HG02763 (cell line): ENCODE data around the gene SLC10A7.

Experiments used
- ATAC-seq: cut with Tn5 transposase; IDR thresholded peaks from one replicate; pipeline ENCODE4 v1.9.1; 2021; ENCODE audit warnings: mild to moderate bottlenecking, moderate library complexity; ENCODE audit not compliant: unreplicated experiment

Gene SLC10A7

GRCh38 chr4:146495269-146495668 lies 26.5 kb downstream of the SLC10A7 start:
- ATAC-seq, result no peak

- no peak for ATAC-seq
Measured at GRCh38 chr4:146494143-146494542, 27.6 kb downstream of the SLC10A7 start.

- ATAC-seq, result no peak
Measured at GRCh38 chr4:146490106-146490505, 31.6 kb downstream of the SLC10A7 start.

GRCh38 chr4:146488495-146489174 lies 33.1 kb downstream of the SLC10A7 start:
- ATAC-seq, result no peak

GRCh38 chr4:146486565-146486964 lies 35.2 kb downstream of the SLC10A7 start:
- ATAC-seq, result peak; percentile 76

DNA sequence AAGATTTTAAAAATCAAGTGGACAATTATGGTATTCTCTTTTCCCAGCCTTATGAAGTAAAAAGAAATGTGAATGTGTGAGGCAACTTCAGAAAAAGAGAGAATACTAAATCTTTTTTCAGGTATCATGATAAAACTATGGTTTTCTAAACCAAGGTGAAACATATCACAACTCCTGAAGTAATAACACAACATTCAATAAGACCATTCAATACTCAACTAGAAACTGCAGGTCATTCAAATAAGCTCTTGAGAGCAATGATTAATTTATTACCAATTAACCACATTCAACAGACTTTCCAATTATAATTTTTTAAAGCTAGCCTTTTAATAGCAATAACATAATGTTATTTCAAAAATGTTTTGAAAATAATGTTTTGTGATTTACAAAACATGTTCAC lies 35.8 kb downstream of the SLC10A7 start:
- ATAC-seq, result no peak

GRCh38 chr4:146482788-146483187 lies 39.0 kb downstream of the SLC10A7 start:
- ATAC-seq, result no peak

DNA sequence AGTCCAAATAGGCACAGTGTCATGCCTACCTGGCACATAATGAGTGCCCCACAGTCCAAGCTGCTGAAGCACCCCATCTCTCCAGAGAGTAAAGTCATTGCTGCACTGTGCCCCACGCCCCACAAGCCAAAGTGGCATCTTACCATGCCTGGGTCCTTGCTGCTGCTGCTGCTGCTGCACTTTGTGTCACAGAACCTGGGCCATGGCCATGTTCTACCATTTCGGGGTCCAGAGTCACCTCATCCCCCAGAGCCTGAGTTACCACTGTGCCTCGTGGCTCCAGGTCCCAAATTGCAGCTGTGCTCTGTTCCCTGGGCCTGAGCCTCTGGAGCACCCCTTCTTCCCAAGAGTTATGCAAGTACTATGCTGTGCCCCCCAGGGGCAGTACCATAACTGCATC lies 40.5 kb downstream of the SLC10A7 start:
- ATAC-seq, result no peak

DNA sequence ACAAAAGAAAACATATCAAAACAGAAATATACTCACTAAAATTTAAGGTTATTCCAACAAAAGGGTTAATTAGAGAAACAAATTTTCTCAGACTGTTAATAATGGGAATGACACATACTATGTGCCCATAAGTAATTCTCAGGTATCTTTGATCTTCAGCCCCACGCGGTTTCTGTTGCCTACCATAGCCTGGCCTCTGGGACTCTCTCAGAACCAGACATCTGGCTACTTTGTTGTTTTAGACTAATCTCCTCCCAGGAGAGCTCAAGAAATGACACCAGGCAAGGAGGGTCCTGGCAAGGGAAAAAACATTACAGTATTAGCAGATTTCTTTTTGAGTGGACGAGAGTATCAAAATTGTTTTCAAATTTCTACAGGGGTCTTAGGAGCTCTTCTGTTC lies 43.7 kb downstream of the SLC10A7 start:
- no peak for ATAC-seq

DNA sequence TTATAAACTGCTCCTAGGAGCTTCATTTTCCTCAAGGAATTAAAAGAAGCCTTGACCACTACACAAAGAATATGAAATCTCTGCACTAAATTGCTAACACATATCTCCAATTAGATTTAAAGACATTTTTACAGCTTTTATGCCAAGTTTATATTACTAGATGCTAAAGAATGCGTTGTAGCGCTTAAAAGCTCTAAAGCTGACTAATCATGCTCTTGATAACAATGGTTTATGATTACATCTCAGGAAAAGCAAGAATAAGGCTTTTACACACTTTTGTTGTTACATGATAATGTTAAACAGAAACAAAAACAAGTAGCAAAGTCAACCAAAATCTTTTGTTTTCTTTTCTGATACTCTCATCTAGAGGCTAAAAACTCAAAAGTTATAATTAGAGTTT lies 44.7 kb downstream of the SLC10A7 start:
- ATAC-seq, result no peak

GRCh38 chr4:146472404-146472803 lies 49.3 kb downstream of the SLC10A7 start:
- ATAC-seq, result no peak

- no peak for ATAC-seq
Measured at GRCh38 chr4:146470604-146471003, 51.1 kb downstream of the SLC10A7 start.

- no peak for ATAC-seq
Measured at GRCh38 chr4:146469022-146469421, 52.7 kb downstream of the SLC10A7 start.

DNA sequence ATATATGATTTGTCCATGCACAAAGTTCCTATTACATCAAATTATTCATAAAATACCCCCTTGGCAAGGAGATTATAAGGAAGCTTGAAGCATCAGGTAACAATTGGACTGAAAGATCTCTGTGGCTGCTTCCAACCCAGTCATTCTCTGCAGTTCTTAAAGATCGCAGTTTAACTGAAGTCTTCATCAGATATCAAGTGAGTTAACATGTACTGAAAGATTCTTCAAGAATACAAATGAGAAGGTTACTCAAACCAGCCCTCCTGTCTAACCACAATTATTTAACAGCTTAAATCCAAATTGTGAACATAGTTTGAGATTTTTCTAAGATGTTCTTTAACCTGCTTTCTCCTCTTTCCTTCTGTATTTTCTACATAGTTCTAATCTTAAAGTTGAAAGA lies 56.1 kb downstream of the SLC10A7 start:
- ATAC-seq, result no peak

DNA sequence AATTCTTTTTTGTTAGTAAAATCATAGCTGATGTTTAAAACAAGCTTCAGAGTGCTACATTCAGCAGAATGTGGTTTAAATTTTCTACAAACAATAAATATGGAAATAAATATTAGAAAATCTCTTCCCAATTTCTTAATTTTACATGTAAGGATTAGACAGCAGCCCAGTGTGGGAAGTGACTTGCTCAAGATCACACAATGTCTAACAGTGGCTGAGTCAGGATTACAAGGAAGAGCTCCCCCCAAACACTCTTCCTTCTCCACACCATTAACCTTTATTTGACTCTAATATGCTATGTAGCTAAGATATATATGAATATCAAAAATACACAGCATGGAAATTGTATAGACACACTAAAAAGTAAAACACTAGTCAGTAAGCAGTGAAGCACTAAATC lies 59.5 kb downstream of the SLC10A7 start:
- ATAC-seq, result no peak

GRCh38 chr4:146458594-146458993 lies 63.1 kb downstream of the SLC10A7 start:
- peak; percentile 89 for ATAC-seq

GRCh38 chr4:146456681-146457080 lies 65.1 kb downstream of the SLC10A7 start:
- ATAC-seq, result no peak

DNA sequence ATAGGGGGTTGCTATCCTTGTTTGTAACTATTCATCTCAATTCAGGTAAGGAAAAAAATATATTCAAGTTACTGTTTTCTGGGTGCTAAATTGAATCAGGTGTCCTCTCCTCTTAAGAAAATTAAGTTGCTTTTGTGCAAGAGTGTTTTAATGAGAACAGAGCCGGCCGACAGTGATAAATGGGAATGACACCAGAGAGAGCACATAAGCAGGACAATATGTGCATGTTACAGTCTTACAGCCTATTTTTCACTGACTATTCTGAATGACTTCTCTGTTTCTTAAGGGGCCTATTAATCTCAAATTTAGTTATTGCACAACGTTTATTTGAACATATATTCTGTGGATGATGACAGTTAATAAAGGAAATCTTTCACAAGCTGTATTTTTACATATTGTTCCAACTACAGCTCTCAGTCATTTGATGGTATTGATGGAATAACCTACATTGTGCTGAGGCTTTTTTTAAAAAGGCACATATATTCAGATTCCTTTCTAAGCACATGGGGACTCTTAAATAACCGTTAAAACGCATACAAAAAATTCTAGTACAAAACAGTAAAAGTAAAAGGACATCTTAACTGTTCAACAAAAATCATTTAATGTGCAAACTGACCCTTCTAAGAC lies 68.4 kb downstream of the SLC10A7 start:
- ATAC-seq, result no peak

DNA sequence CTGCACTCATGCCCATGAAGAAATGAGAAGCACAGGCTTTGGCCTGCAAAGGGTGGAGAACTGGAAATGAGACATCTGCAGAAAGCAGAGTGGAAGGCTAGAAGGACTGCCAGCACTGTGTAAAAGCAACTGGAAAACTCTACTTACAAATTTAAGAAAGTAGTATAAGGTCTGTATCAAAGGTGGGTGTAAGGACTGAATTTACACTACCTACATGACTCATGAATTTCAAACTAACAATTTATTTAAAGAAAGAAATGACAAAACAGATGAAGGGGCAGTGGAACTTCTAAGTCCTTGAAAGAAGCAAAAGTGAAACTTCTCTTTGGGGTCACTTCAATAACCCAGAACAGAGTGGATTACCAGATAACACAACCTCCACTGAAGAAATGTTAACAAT lies 71.2 kb downstream of the SLC10A7 start:
- ATAC-seq, result peak; percentile 80

DNA sequence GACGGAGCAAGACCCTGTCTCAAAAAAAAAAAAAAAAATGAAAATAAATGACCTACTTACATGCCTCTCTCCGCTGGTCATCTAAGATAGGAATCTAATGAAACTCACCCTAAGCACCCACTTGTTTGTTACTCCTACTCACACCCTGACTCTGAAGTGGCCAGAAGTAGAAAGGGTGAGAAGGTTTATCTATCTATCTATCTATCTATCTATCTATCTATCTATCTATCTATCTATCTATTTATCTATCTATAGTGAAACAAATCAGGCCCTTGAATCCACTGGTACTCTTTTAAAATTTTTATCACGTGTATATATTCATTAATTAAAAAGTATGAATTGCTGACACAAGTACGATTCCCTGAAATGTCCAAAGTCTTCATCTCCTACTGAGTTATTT lies 75.2 kb downstream of the SLC10A7 start:
- ATAC-seq, result no peak

- no peak for ATAC-seq
Measured at GRCh38 chr4:146445198-146446150, 76.3 kb downstream of the SLC10A7 start.

DNA sequence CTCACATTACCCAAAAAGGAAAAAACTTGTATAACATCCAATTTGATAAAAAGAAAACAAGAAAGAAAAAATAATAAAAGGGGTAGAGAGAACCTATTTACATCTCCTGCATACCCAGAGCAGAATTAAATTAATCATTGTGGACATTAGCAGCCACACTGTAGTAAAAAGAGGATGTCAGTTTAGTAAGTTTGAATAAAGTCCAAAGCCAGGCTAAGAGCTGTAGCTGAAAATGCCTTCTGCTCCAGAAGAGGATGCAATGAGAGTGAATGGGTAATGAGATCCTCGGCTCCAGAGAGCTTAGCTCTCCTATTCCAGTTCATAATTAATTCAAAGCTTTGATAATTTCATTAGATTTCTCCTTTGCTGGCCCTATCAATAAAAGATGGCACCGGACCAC lies 78.2 kb downstream of the SLC10A7 start:
- no peak for ATAC-seq
